Measurements from ENCODE around the gene OR1F1.

GRCh38 chr16:3212006-3212405 lies 24.0 kb downstream of the OR1F1 start:
- no peak for TF ChIP-seq EZH2 (IDR thresholded peaks at IDR 0.05; ENCODE audit: insufficient read depth, poor library complexity, severe bottlenecking)
- TF ChIP-seq EZH2phosphoT487 (IDR thresholded peaks at IDR 0.05; ENCODE audit: insufficient read depth, low read depth): no peak

Measured in GM23248 (cell line).